K562 (cell line): ENCODE results near the gene TBC1D32. TPM values are rescaled to one million over a fixed set of nuclear protein-coding genes. Genes with fewer than 3 reads are reported as not detected.

ENCODE experiments used
- ATAC-seq: fragments of 200-7000 bp; cut with Tn5 transposase; 3 replicates; pipeline ENCODE4 v1.9.1; 2020; ENCODE audit warnings: moderate library complexity
- BruUV-seq: library from RNA; stranded (reverse); fragments of 400-500 nt; replicated peaks from 2 replicates; lab custom pipeline; 2021; lab: Mats Ljungman, UMichigan
- CTCF ChIA-PET: fragments of 300-600 bp; formaldehyde crosslinking; extraction: SDS; loops from one replicate; lab custom pipeline; 2021; ENCODE audit warnings: low intra/inter-chr PET ratio; lab: Yijun Ruan, JAX
- POLR2A ChIA-PET: fragments of 300-600, 350-650 bp; sonication (Branson Sonifier 250); formaldehyde crosslinking; extraction: SDS; loops from one replicate; lab custom pipeline; 2021; ENCODE audit warnings: antibody characterized with exemption, inconsistent platforms; lab: Yijun Ruan, JAX
- DNase-seq, 4 experiments: peaks; one replicate each; pipeline versions ENCODE4 v3.0.0 to v3.0.0-alpha.2; 2011 to 2018; ENCODE audit warnings: low spot score in 3 of 4, mixed read lengths in 3 of 4; ENCODE audit errors: extremely low read depth in 1 of 4
- FAIRE-seq: peaks from 2 replicates; lab custom pipeline; 2011; peaks lifted over from hg19 to GRCh38; lab: Jason Lieb, UNC
- H2AFZ ChIP-seq: 2 replicates; pipeline ENCODE4 v1.6.0; 2011; ENCODE audit warnings: low read depth, low read length, control low read depth, inconsistent platforms
- H3K27ac ChIP-seq: fragments of 200-600 bp; 3 replicates; pipeline ENCODE4 v1.8.0; 2011; ENCODE audit warnings: low read depth, mild to moderate bottlenecking, control low read depth, inconsistent platforms, low read length, moderate library complexity, mixed read lengths; ENCODE audit errors: extremely low read depth
- H3K27me3 ChIP-seq, 2 experiments: fragments of 300-600 bp in 1 of 2; 2 replicates in 1 of 2; 3 replicates in 1 of 2; pipeline versions ENCODE4 v1.6.0 to v1.8.0; 2011; ENCODE audit warnings: inconsistent platforms in 2 of 2, low read length in 2 of 2, mild to moderate bottlenecking in 1 of 2, mixed read lengths in 1 of 2, moderate library complexity in 1 of 2; ENCODE audit not compliant: control insufficient read depth in 2 of 2, insufficient read depth in 2 of 2
- H3K36me3 ChIP-seq: fragments of 300-600 bp; 3 replicates; pipeline ENCODE4 v1.8.0; 2011; ENCODE audit warnings: mild to moderate bottlenecking, low read length, inconsistent platforms; ENCODE audit not compliant: control insufficient read depth, insufficient read depth
- H3K4me1 ChIP-seq, 2 experiments: fragments of 200-600 bp in 1 of 2; replicated peaks in 1 of 2; 2 replicates in 1 of 2; 3 replicates in 1 of 2; pipeline versions ENCODE4 v1.5.1 to v1.8.0; 2011; ENCODE audit warnings: inconsistent platforms in 2 of 2, low read length in 2 of 2, mild to moderate bottlenecking in 1 of 2, mixed read lengths in 1 of 2, moderate library complexity in 1 of 2; ENCODE audit not compliant: control insufficient read depth in 2 of 2, insufficient read depth in 2 of 2
- H3K4me2 ChIP-seq: 2 replicates; pipeline ENCODE4 v1.6.1; 2011; ENCODE audit warnings: low read length, control low read depth, inconsistent platforms, mixed read lengths; ENCODE audit not compliant: insufficient read depth
- H3K4me3 ChIP-seq: fragments of 200-600 bp; sonication (generic), shearing (Covaris generic); 2 replicates; pipeline ENCODE4 v1.5.1; 2016; ENCODE audit warnings: control low read depth, inconsistent platforms
- H3K79me2 ChIP-seq: fragments of 200-600 bp; 3 replicates; pipeline ENCODE4 v1.8.0; 2011; ENCODE audit warnings: low read length, inconsistent platforms; ENCODE audit not compliant: control insufficient read depth, insufficient read depth
- H3K9ac ChIP-seq, 2 experiments: 2 replicates each; pipeline versions ENCODE4 v1.6.0 to v1.6.1; 2011; ENCODE audit warnings: low read depth in 2 of 2, low read length in 2 of 2, control low read depth in 1 of 2, inconsistent platforms in 1 of 2, mild to moderate bottlenecking in 1 of 2, mixed read lengths in 1 of 2; ENCODE audit not compliant: insufficient read depth in 1 of 2
- H3K9me1 ChIP-seq: one replicate; pipeline ENCODE4 v1.6.0; 2011; ENCODE audit warnings: inconsistent platforms, mild to moderate bottlenecking, low read length, moderate library complexity; ENCODE audit not compliant: control insufficient read depth, insufficient read depth
- H3K9me3 ChIP-seq: replicated peaks from 2 replicates; pipeline ENCODE4 v1.5.1; 2011; ENCODE audit warnings: low read depth, low read length, inconsistent platforms; ENCODE audit not compliant: control insufficient read depth, insufficient read depth
- H4K20me1 ChIP-seq: replicated peaks from 2 replicates; pipeline ENCODE4 v1.6.1; 2011; ENCODE audit warnings: low read length, inconsistent platforms, mixed read lengths; ENCODE audit not compliant: control insufficient read depth, insufficient read depth
- ZNF124 ChIP-seq: sonication (generic); formaldehyde crosslinking; IDR thresholded peaks from 2 replicates; pipeline ENCODE4 v1.8.1; 2022; ENCODE audit warnings: missing genetic modification reagents
- WGBS: fragments of 100-300 bp; shearing (Covaris generic); methylation state at CpG from one replicate; pipeline ENCODE4 v1.1.6; 2016; ENCODE audit warnings: low coverage, mixed read lengths; ENCODE audit not compliant: insufficient coverage; ENCODE audit errors: missing lambda C conversion rate; 5-methylcytosine and 5-hydroxymethylcytosine counted together
- in situ Hi-C: fragments of 300-500 bp; cut with MboI; formaldehyde crosslinking; loops from 4 replicates; pipeline ENCODE4 v1.15.0; 2018; ENCODE audit warnings: inconsistent platforms, mixed read lengths
- intact Hi-C: fragments of 100-400 bp; cut with micrococcal nuclease; formaldehyde crosslinking; loops from 2 replicates; pipeline ENCODE4 v1.14.2; 2022
- polyA plus RNA-seq, 8 experiments: library from polyadenylated mRNA; depleted of rRNA in 4 of 8; stranded (reverse) in 5 of 8; unstranded in 3 of 8; fragments of >200 nt; fragmentation: Nextera tagmentation in 2 of 8; fragmentation: Illumina TruSeq in 1 of 8; extraction: Ambion mirVana in 2 of 8; extraction: Trizol in 1 of 8; gene quantifications; 2 replicates each; pipeline versions ENCODE4 v1.2.1 to v1.2.3, GENCODE V29; 2011 to 2014; ENCODE audit warnings: inconsistent platforms in 1 of 8, missing spikeins in 1 of 8
- total RNA-seq, 7 experiments: library from RNA; depleted of rRNA in 6 of 7; stranded (reverse); fragments of >200 nt in 6 of 7; fragmentation: Illumina TruSeq in 2 of 7; extraction: Trizol in 2 of 7; gene quantifications; 2 replicates each; pipeline versions ENCODE4 v1.2.1 to v1.2.3, GENCODE V29; 2011 to 2021; ENCODE audit warnings: low replicate concordance in 1 of 7
- TF ChIP-seq, protein P1 (sequence below), 2 experiments: IDR thresholded peaks in 1 of 2; conservative IDR thresholded peaks in 1 of 2; 2 replicates each; pipeline ENCODE4 v1.6.1; 2016; ENCODE audit warnings: low read depth in 2 of 2, mild to moderate bottlenecking in 1 of 2, missing compliant biosample characterization in 1 of 2, missing genetic modification characterization in 1 of 2, moderate library complexity in 1 of 2

TBC1D32 gene
- total and polyA plus RNA-seq, 9 of the 15 experiments (the other 6 are each of a cell fraction or from before 2014, with no cell fraction given) = 2.5 to 9.6 (median 3.9) TPM

DNA sequence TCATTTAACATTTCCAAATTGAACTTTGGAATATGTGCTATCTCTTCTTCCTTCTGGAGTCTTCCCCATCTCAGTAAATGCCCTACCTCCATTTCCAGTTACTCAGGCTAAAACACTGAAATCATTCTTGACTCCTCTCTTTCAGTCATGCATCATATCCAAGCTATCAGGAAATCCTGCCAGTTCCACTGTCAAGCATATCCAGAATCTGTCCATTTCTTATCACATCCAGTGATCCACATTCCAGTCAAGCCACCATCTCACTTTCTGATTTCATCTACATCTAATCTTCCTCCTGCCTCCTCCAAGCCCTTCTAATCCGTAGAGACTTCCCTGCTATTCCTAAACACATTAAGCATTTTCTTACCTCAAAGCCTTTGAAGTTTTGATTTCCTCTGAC lies 15.3 kb upstream of the TBC1D32 start:
- ATAC-seq (no peak), FAIRE-seq (no peak), DNase-seq (no peak)
- Histone ChIP-seq H3K4me2 (no peak overlapping the region), H3K79me2 (no peaks in the 10 kb centered on the region), H3K9ac (no peak overlapping the region), H3K4me3 (no peak overlapping the region), H3K9me3 (no peaks in the 10 kb centered on the region), H2AFZ (no peak overlapping the region), H3K9me1 (no peaks in the 10 kb centered on the region), H3K36me3 (no peaks in the 10 kb centered on the region), H3K27ac (no peak overlapping the region), H3K27me3 (no peaks in the 10 kb centered on the region), H3K4me1 (no peaks in the 10 kb centered on the region; a peak in 1 of 5 replicates), H4K20me1 (no peaks in the 10 kb centered on the region)
- TF ChIP-seq, protein P1, sequence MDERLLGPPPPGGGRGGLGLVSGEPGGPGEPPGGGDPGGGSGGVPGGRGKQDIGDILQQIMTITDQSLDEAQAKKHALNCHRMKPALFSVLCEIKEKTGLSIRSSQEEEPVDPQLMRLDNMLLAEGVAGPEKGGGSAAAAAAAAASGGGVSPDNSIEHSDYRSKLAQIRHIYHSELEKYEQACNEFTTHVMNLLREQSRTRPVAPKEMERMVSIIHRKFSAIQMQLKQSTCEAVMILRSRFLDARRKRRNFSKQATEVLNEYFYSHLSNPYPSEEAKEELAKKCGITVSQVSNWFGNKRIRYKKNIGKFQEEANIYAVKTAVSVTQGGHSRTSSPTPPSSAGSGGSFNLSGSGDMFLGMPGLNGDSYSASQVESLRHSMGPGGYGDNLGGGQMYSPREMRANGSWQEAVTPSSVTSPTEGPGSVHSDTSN (CRISPR knock-in tag; IDR thresholded peaks at IDR 0.05; ENCODE audit: low read depth) = no peak
- TF ChIP-seq, protein P1 (tag; conservative IDR thresholded peaks at IDR 0.05; ENCODE audit: low read depth) = no peak
- no peak for TF ChIP-seq ZNF124 (CRISPR knock-in tag)
- POLR2A ChIA-PET = no interaction called here
- CTCF ChIA-PET = no interaction called here
- no TSS peak for BruUV-seq
- intact Hi-C loops (no loop called here), in situ Hi-C loops (no loop called here)
- 6% methylated on average over 1 of the region's 1 CpG for whole genome bisulfite sequencing
